Stimulated activated naive CD8-positive, alpha-beta T cell treated with anti-CD3 and anti-CD28 coated beads, Interleukin-15, Interleukin-2, amounts not matched to agents 100 ng/mL and 50 ng/mL, for 24 hours (primary cell): Measurements from ENCODE around the gene PEG3.
"Not testable (repeated sequence)": the region's sequence is repeated elsewhere in the genome, so short reads cannot be mapped to it uniquely, and the experiment has no call there.

ENCODE experiments used
- H3K27ac Mint-ChIP-seq: one replicate; pipeline ENCODE4 v1.8.0; 2021; ENCODE audit warnings: mild to moderate bottlenecking, mixed read lengths
- H3K27me3 Mint-ChIP-seq: one replicate; pipeline ENCODE4 v1.8.0; 2021; ENCODE audit warnings: mixed read lengths
- H3K36me3 Mint-ChIP-seq: one replicate; pipeline ENCODE4 v1.8.0; 2021; ENCODE audit warnings: low read depth, mixed read lengths
- H3K4me1 Mint-ChIP-seq: one replicate; pipeline ENCODE4 v1.8.0; 2021; ENCODE audit warnings: low read depth, mixed read lengths
- H3K4me3 Mint-ChIP-seq: one replicate; pipeline ENCODE4 v1.8.0; 2021; ENCODE audit warnings: mild to moderate bottlenecking, mixed read lengths
- H3K9me3 Mint-ChIP-seq: one replicate; pipeline ENCODE4 v1.8.0; 2021; ENCODE audit warnings: mixed read lengths

Gene PEG3

DNA sequence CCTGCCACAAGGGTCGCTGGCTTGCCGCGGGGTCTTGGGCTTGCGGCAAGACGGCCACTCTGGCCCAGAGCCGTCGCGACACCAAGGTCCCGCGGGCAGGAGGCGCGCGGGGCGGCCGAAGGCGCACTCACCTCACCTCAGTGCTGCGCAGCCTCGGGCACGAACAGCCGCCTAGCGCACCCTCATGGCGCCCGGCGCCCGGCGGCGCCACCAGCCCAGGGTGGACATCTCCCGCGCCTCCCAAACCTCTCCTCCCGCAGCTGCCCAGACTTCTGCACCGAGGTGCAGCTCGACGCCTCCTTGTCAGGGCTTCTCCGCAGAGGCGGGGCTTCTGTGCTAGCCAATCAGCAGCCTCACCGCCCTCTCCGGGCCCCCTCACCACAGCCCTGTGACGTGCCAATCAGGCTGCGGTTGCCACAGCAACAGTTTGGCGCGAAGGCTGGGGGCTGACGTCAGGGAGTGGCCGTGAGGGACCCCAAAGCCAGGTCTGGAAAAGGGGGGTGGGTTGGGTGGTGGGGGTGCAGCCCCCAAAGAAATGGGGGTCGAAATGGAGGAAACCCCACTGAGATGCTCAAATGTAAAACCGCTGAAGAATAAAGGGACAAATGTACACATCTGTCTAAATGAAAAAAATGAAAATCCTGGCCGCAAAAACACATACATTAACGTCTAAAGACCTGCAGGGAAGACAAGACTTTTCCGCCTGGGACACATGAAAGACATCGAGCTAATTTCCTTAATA, at the start of gene PEG3, which contains the start of gene ZIM2:
TSS of gene PEG3 (minus strand) at position 276 of the 742 bp plus-strand sequence. CDS start 16,071 bp downstream, outside the sequence.
TSS of gene ZIM2 (minus strand) at position 276 of the 742 bp plus-strand sequence. CDS start 16,449 bp downstream, outside the sequence.
- Mint-ChIP-seq H3K27me3 (peaks cover 15% of the 10 kb centered on the region), H3K4me3 (no peak within 1 kb of the TSS), H3K9me3 (peaks cover 21% of the 10 kb centered on the region), H3K27ac (no peak within 1 kb of the TSS), H3K36me3 (peaks cover 11% of the 10 kb centered on the region), H3K4me1 (no peaks in the 10 kb centered on the region)

DNA sequence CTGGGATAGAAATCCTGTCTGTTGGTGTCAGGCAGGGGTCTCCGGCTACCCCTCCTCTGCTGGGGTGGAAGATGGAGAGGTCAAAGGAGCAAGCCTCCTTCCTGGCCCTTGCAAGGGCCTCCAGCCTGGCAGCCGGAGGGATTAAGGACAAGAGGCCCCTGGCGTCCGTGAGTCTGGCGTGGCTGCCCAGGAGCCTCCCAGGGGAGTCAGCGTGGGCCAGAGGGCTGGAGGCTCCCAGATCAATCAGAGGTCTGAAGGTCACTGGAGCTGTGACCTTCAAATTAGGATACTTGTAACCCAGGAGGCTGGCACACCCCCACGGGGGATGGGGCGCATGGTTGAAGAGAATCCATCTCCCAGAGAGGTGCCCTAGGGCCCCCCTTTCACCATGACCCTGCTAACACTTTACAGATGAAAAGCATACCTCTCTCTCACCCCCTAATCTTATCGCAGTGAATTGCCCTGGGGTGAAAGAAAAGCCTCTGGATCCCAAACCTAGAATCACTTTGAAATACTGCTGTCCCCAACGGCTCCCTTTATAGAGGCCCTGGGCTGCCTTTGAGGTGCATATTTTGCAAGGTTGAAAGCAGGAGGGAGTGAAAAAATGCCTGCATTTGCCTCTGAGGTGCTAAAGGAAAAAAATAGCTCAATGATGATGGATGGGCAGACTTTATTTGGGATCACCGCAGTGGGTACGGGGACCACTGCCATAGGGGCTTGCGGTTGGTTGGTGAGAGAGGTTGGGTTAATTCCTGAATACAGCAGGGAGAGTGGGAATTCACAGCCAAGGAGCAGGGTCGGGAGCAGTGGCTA, 44.9 kb upstream of the PEG3 start:
- H3K9me3 Mint-ChIP-seq, result peaks cover 30% of the 10 kb centered on the region
- peaks cover 9% of the 10 kb centered on the region for H3K36me3 Mint-ChIP-seq
- H3K4me1 Mint-ChIP-seq, result no peaks in the 10 kb centered on the region
- H3K4me3 Mint-ChIP-seq, result no peak overlapping the region
- no peak overlapping the region for H3K27ac Mint-ChIP-seq
- H3K27me3 Mint-ChIP-seq, result peaks cover 2% of the 10 kb centered on the region

DNA sequence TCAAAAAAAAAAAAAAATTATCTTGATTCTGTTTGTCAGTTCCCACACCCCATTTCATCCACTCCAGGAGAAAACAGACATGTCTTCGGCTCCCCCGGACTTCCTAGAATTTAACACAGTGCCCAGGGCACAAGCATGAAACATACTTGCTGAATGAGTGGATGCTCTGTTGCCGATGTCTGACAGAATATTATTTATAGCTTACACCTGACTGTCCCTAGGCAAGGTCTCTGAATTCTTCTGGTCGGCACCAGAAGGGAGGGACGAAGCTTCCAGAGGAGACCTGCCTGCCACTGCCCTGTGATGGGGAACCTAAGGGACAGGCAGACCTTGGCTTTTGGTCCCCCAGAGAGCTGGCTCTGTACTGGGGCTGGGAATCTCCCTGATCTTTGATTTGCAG, 43.9 kb upstream of the PEG3 start:
- Mint-ChIP-seq H3K4me3 (no peak overlapping the region), H3K9me3 (peaks cover 33% of the 10 kb centered on the region), H3K27me3 (no peaks in the 10 kb centered on the region), H3K36me3 (peaks cover 6% of the 10 kb centered on the region), H3K27ac (no peak overlapping the region), H3K4me1 (no peaks in the 10 kb centered on the region)

DNA sequence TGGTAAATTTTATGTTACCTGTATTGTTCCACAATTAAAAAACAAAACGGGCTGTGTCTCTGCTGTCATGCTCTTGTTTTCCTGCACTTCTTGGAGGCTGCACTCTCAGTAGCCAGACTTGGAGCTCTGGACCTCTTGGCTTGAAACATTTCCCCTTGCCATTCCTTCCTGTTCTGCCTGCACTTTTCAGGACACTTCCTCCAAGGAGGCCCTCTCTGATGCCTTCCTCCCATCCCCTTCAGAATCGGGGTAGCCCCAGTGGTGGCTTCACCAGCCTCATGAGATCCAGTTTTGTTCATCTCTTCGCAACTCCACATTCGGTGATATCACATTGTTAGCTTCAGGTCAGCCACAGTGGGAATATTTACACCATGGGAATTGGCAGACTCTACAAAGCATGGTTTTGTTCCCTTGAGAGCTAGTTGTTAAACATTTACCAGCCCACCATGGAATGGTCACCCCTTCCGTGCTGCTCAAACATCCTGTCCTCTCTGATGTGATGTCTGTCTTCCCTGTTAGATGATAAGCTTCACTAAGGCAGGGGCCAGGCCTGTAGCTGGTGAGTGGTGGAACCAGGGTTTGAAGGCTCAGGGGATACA, 40.2 kb upstream of the PEG3 start:
- no peaks in the 10 kb centered on the region for H3K27me3 Mint-ChIP-seq
- no peaks in the 10 kb centered on the region for H3K4me1 Mint-ChIP-seq
- no peak overlapping the region for H3K27ac Mint-ChIP-seq
- no peak overlapping the region for H3K4me3 Mint-ChIP-seq
- peaks cover 30% of the 10 kb centered on the region for H3K9me3 Mint-ChIP-seq
- peaks cover 6% of the 10 kb centered on the region for H3K36me3 Mint-ChIP-seq

DNA sequence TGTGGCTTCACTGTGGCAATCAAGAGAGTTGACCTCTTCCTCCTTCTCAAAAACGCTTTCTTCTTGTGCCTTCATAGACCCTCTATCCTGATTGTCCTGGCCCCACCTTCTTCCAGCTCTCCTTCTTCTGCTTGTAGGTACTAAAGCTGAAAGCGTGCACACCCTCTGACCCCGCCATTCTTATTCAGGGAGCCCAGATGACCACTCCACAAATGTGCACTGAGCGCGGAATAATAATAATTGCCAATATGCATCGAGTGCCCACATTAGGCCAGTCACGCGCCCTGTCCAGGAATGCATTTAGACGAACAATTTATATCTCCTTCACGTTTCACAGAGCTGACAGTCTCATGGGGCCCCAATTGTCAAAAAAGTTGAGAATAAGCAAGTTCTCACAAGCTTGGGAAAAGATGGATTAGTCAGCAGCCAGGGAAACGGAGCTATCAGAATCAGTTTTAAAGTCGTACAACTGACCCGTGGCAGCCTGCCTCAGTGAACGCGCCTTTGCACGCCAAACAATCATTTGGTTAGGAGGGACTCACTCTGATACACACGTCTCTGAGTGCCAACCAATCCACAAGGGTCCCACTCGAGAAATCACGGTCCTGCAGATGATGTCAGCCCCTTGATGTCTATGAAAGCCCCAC, 36.7 kb upstream of the PEG3 start:
- Mint-ChIP-seq H3K27me3 (no peaks in the 10 kb centered on the region), H3K4me1 (no peaks in the 10 kb centered on the region), H3K36me3 (peaks cover 6% of the 10 kb centered on the region), H3K9me3 (peaks cover 40% of the 10 kb centered on the region), H3K4me3 (no peak overlapping the region), H3K27ac (no peak overlapping the region)

DNA sequence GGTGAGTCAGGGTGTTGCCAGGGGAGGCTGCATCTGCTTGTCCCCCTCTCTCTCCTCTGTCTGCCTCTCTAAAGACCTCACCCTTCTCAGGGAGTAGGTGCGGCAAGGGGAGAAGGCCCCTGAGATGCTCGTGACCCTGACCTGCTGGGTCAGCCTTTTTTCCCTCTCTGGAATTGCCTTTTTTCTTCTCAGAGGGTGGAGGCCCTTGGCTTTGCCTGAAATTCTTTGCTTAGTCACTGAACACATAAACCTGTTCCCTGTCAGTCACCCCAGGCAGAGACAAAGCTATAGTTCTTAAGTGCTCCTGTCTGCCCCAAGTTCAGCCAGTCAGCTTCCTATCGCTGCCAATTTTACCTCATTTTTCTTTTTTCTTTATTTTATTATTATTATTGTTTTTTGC, 35.2 kb upstream of the PEG3 start:
- H3K4me1 Mint-ChIP-seq, result no peaks in the 10 kb centered on the region
- peaks cover 8% of the 10 kb centered on the region for H3K36me3 Mint-ChIP-seq
- H3K27me3 Mint-ChIP-seq, result no peaks in the 10 kb centered on the region
- H3K9me3 Mint-ChIP-seq, result peaks cover 43% of the 10 kb centered on the region
- no peak overlapping the region for H3K27ac Mint-ChIP-seq
- H3K4me3 Mint-ChIP-seq, result no peak overlapping the region

DNA sequence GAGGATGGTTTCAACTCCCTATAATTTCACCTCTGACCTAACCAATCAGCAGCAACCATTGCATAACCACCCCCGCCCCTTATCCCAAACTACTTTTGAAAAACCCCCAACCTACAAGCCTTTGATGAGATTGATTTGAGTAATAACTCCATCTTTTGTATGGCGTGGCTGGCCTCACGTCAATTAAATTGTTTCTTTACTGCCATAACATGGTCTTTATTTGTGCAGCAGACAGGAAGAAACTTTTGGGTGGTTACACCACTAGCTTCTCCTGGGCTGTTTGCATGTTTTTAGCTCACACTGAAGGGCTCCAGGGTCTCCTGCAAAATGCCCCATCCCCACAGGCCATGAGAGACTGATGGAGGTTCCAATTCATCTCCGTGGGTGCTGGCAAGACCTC, 34.0 kb upstream of the PEG3 start:
- Mint-ChIP-seq H3K9me3 (peaks cover 45% of the 10 kb centered on the region), H3K27ac (no peak overlapping the region), H3K4me3 (no peak overlapping the region), H3K4me1 (no peaks in the 10 kb centered on the region), H3K27me3 (no peaks in the 10 kb centered on the region), H3K36me3 (peaks cover 8% of the 10 kb centered on the region)

DNA sequence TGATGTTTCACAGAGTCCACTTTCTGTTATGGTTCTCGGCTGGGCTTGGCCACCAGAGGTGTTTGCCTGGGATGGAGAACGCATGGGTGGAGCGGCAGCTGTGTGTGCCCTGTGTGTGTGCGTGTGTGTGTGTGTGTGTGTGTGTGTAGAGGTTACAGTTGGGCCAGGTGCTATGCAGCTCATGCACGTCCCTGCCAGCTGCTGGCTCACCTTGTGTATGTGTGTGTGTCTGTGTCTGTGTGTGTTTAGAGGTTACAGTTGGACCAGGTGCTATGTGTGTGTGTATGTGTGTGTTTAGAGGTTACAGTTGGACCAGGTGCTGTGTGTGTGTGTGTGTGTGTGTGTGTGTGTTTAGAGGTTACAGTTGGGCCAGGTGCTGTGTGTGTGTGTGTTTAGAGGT, 33.0 kb upstream of the PEG3 start:
- Mint-ChIP-seq H3K9me3 (peaks cover 48% of the 10 kb centered on the region), H3K27ac (no peak overlapping the region), H3K4me3 (no peak overlapping the region)

DNA sequence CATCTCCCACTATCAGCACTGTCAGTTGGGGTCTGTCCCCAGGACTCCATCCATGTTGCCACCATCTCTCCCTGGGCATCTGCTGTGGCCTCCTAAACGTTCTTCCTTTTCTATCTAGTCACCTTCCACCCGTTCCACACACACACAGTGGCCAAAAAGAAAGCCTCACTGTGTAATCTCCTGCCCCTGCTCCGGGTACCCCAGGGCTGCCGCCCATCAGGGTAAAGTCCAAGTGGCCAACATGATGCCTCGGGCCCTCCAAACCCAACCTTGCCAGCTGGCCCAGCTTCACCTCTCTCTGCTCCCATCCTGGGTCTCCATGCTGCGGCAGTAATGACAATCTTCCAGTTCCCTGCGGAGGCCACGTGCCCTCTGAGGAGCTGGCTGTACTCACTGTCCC, 29.4 kb upstream of the PEG3 start:
- Mint-ChIP-seq H3K9me3 (peaks cover 53% of the 10 kb centered on the region), H3K27ac (no peak overlapping the region), H3K27me3 (no peaks in the 10 kb centered on the region), H3K4me3 (no peak overlapping the region), H3K4me1 (no peaks in the 10 kb centered on the region), H3K36me3 (peaks cover 8% of the 10 kb centered on the region)

More for the DNA sequence above, 33.0 kb upstream of the PEG3 start:
- H3K27me3 Mint-ChIP-seq, result no peaks in the 10 kb centered on the region
- H3K4me1 Mint-ChIP-seq, result no peaks in the 10 kb centered on the region
- H3K36me3 Mint-ChIP-seq, result peaks cover 8% of the 10 kb centered on the region

DNA sequence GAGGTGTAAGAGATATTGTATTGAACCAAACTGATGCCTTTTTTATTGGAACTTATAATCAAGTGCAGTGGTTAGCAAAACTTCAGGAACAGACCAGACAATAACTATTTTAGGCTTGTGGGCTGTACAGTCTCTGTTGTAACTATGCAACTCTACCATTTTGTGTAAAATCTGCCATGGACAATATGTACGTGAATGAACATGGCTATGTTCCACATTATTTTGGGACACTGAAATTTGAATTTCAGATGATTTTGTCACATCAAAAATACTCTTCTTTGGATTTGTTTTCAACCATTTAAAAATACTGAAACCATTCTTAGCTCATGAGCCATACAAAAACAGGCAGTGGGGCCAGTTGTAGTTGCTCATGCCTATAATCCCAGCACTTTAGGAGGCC, 27.9 kb upstream of the PEG3 start:
- H3K36me3 Mint-ChIP-seq, result peaks cover 8% of the 10 kb centered on the region
- H3K27ac Mint-ChIP-seq, result no peak overlapping the region
- H3K4me1 Mint-ChIP-seq, result no peaks in the 10 kb centered on the region
- H3K9me3 Mint-ChIP-seq, result peaks cover 43% of the 10 kb centered on the region
- H3K4me3 Mint-ChIP-seq, result no peak overlapping the region
- H3K27me3 Mint-ChIP-seq, result no peaks in the 10 kb centered on the region

DNA sequence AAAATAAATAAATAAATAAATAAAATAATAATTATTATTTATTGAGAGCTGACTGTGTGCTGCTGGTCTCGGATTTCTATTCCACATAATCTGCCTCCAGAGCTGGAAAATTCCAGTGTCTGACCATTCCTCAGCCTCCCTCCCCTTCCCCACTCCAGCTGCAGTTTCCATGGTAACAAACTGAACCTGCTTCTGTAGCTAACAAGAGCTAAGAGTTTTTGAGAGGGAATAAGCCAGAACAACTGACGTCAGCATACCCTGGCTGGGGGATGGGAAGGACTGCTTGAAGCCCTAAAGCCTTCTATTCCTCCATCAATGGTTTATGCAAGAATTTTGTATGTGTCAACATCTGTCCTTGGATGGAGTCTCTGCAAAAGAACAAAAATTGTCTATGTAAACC, 26.0 kb upstream of the PEG3 start:
- Mint-ChIP-seq H3K4me1 (no peaks in the 10 kb centered on the region), H3K27ac (no peak overlapping the region), H3K4me3 (no peak overlapping the region), H3K36me3 (peaks cover 8% of the 10 kb centered on the region), H3K9me3 (peaks cover 35% of the 10 kb centered on the region), H3K27me3 (no peaks in the 10 kb centered on the region)

DNA sequence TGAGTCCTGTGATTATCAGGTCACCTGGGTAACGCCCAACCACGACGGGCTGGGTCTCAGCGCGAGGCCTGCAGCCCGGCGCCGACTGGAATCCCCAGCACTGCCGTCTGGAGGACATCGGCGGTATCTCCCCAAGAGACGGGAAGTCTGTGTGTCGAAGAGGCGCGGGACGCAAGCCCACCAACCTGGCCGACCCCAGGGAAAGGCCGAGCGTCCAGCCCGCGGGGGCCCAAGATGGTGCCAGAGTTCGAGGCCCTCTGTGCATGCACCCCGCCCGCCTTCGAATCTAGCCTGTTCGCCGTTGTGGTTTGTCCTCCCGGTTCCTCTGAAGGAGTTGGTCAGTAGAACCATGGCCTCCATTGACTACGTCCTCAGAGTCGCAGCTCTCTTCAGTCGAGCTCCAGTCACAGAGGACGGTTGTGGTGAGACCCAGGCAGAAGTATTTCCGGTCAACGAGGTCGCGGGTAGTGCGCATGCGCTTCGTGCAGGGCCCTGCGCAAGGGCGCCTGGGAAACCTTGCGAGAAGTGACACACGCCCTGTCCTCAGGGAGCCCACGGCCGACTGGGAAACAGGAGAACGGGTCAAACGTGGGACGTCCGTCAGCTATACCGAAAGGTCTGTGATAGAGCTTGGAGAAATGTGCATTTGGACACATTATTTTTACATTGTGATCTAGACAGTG, 24.1 kb upstream of the PEG3 start:
- Mint-ChIP-seq H3K36me3 (no peaks in the 10 kb centered on the region), H3K27me3 (no peaks in the 10 kb centered on the region), H3K27ac (no peak overlapping the region), H3K9me3 (peaks cover 27% of the 10 kb centered on the region), H3K4me1 (no peaks in the 10 kb centered on the region), H3K4me3 (no peak overlapping the region)

DNA sequence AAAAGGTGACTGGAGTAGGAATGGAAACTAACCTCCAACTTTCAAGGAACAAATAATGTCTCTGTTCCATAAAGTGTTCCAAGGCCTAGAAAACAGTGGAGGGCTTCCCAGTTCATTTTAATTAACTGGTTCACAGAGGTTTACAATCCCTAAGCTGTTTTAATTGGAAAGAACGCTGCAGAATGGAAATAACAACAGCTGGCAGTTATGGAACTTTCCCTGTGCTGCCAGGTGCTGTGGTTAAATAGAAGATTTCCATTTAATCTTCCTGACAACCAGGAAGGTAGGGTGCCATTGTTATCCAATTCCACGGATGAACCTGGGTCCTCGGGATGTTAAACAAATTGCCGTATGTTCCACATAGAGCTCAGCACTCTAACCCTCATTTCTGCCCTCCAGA, 22.2 kb upstream of the PEG3 start:
- H3K36me3 Mint-ChIP-seq, result no peaks in the 10 kb centered on the region

DNA sequence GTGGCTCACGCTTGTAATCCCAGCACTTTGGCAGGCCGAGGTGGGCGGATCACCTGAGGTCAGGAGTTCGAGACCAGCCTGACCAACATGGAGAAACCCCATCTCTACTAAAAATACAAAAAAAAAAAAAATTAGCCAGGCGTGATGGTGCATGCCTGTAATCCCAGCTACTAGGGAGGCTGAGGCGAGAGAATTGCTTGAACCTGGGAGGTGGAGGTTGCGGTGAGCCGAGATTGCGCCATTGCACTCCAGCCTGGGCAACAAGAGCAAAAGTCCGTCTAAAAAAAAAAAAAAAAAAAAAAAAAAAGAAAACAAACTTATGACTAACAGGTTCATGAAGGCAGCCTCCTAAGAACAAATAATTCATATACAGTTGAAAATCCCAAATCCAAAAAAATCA, 19.9 kb upstream of the PEG3 start:
- peaks cover 24% of the 10 kb centered on the region for H3K9me3 Mint-ChIP-seq
- not testable (repeated sequence) for H3K4me3 Mint-ChIP-seq, H3K27me3 Mint-ChIP-seq, H3K27ac Mint-ChIP-seq, H3K4me1 Mint-ChIP-seq, H3K36me3 Mint-ChIP-seq

More for the DNA sequence above, 22.2 kb upstream of the PEG3 start:
- Mint-ChIP-seq H3K27me3 (no peaks in the 10 kb centered on the region), H3K27ac (no peak overlapping the region), H3K4me1 (no peaks in the 10 kb centered on the region), H3K9me3 (peaks cover 25% of the 10 kb centered on the region), H3K4me3 (no peak overlapping the region)
